HG02642 (cell line): ENCODE measurements around the gene ATG4D.
A peak's percentile ranks its signal among the peaks of the same experiment; 100 is the strongest.

Experiments
- ATAC-seq: cut with Tn5 transposase; IDR thresholded peaks from one replicate; pipeline ENCODE4 v1.9.1; 2021; ENCODE audit warnings: mild to moderate bottlenecking; ENCODE audit not compliant: unreplicated experiment, poor library complexity

The ATG4D gene

DNA sequence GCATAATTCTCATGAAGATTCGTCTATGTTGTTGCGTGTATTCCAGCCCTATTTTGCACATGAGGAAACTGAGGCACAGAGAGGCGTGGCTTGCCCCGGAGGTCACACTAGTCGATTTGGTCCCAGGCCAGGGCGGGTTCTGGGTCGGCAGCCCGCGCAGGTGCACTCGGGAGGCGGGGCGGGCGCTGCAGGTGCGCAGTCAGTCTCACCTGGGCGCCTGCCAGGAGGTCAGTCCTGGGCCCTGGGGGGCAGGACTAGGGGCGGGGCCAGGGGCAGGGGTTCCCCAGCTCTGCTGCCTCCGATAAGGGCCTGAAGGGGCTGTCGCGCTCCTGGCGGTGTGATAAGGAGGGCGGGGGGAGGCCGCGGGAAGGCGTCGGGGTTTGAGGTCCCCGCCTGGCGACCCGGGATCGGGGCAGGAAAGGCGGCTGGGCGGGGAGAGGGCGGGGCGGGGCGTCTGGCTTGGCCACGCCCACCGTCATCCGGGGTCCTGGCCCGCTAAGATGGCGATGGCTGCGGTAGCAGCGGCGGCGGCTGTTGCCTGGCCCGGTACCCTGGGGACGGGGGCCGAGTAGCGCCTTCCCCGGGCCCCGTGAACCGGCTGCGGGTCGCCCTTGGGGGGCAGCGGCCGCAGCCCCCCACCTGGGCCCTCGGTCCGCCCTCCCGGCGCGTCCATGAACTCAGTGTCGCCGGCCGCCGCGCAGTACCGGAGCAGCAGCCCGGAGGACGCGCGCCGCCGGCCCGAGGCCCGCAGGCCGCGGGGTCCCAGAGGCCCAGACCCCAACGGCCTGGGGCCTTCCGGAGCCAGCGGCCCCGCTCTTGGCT is at the start of gene ATG4D:
ATG4D (plus strand) TSS at position 485 of the 822 bp plus-strand sequence; CDS start at position 672, 187 bp downstream.
- ATAC-seq = peak; percentile 81

DNA sequence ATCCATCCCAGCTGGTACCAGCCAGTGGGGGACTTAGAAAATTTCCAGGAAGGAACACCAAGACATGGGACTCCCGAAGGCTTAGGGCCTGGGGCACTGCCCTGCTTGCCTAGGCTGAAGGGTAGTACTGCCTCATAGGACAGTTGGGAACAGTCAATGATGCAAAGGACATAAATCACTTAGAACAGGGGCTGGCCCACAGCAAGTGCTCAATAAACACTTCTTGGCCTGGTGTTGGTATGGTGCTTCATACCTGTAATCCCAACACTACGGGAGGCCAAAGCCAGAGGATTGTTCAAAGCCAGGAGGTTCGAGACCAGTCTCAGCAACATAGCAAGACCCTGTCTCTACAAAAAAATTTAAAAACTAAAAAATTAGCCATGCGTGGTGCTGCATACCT is 46.3 kb upstream of the ATG4D start:
- ATAC-seq = no peak

DNA sequence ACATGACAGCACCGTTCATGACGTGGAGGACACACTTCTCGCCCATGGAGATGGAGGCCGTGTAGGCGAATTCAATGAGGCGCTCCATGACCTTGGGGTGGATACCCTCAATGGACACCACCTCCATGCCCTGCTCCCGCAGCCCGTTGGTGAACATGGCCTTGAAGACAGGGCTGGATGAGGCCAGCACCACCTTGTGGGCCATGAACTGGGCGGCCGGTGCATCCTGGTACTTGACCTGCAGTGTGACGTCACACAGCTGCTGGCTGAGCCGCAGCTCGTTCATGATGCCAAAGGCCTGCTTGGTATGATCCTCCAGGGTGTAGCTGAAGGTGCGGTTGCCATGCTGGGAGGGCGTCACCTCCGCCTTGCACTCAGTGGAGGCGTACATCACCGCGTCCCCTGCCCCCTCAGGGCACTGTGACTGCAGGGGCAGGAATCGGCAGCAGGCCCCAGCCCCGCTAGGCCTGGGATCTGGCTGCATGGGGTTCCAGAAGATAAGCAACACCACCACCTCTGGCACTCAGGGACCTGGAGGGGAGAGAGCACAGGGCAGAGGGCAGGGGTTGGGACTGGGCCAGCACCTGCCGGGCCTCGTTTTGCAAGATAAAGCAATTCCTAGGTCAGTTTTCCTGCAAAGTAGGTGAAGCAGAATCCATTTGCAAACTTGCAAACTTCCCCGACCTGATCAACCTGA is 44.0 kb upstream of the ATG4D start:
- no peak for ATAC-seq

- no peak for ATAC-seq
Observed at GRCh38 chr19:10500247-10500592, 43.5 kb upstream of the ATG4D start.

DNA sequence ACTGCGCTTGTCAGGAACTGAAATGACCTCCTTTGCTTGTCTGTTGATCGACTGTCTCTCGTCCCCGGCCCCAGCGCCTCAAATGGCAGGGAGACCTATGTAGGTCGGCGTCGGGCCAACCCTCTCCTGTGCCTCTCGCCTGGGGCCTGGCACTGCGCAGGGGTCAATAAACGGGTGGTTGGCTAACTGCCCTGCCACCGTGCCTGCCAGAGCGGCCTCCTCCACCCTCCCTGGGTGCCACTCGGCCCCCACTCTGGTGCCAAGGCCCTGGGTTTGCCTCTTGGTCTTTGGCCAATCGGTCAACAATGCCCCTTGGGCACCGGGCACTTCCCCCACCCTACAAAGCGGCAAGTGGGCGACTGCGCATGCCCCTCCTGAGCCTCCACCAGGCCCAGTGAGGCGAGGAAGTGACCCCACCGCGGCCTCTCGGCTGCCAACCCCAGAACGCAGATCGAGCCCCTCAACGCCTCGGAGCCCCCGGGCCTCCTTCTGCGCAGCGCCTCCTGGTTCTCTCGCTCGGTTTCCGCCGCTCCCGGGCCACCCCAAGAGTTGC is 41.7 kb upstream of the ATG4D start:
- ATAC-seq = peak; percentile 50

- peak; percentile 88 for ATAC-seq
Observed at GRCh38 chr19:10502524-10503001, 41.1 kb upstream of the ATG4D start.

DNA sequence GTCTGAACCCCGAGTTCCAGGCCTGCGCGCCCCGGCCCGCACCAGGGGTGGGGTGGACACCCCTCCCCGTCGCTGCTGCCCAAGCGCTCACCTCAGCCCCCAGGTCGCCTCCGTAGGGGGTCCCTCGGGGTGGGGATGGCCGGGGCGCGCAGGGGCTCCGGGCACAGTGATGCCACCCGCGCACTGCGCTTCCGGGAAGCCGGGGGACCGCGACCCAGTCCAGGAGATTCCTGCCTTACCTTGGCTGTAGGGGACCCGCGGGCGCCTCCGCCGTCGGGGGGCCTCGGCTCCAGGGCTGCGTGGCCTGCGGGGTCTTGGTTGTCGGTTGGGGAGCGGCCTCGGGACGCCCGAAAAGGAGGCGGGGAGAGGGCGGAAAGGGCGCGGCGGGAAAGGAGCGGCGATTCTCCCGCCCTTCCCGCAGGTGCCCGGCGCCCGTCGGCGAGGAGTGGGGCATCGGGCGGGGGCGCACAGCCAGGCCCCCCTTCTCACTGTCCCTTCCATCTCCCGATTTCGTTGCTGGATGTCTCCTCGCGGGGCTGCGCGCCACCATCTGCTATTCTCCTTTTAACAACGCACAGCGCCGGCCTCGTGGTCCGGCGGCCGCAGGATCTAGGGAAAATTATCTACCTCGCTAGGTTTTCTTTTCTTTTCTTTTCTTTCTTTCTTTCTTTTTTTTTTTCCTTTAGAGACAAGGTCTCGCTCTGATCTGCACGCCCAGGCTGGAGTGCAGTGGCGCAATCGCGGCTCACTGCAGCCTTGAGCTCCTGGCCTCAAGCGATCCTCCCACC is 40.5 kb upstream of the ATG4D start, which contains the start of gene KEAP1:
KEAP1 (minus strand) TSS at position 355 of the 788 bp plus-strand sequence. CDS start 3,323 bp downstream, outside the sequence.
- peak; percentile 25 for ATAC-seq

GRCh38 chr19:10505583-10506229 is 38.0 kb upstream of the ATG4D start:
- ATAC-seq = no peak

DNA sequence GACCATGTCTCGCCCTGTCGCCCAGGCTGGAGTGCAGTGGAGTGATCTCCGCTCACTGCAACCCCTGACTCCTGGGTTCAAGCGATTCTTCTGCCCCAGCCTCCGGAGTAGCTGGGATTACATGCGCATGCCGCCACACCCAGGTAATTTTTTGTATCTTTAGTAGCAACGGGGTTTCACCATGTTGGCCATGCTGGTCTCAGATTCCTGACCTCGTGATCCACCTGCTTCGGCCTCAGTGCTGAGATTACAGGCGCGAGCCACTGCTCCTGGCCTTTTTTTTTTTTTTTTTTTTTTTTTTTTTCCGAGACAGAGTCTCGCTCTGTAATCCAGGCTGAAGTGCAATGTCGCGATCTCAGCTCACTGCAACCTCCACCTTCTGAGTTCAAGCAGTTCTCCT is 35.7 kb upstream of the ATG4D start:
- no peak for ATAC-seq

DNA sequence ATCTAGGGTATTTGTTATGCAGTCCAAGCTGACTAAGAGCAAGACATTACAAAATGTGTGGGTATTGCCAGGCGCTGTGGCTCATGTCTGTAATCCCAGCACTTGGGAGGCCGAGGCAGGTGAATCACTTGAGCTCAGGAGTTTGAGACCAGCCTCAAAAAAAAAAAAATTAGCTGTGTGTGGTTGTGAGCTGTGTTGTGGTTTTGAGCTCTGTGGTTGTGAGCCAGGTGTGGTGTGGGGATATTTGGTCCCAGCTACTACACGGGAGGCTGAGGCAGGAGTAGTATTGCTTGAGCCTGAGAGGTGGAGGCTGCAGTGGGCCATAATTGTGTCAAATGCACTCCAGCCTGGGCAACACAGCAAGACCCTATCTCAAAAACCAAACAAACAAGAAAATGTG is 35.0 kb upstream of the ATG4D start:
- no peak for ATAC-seq

DNA sequence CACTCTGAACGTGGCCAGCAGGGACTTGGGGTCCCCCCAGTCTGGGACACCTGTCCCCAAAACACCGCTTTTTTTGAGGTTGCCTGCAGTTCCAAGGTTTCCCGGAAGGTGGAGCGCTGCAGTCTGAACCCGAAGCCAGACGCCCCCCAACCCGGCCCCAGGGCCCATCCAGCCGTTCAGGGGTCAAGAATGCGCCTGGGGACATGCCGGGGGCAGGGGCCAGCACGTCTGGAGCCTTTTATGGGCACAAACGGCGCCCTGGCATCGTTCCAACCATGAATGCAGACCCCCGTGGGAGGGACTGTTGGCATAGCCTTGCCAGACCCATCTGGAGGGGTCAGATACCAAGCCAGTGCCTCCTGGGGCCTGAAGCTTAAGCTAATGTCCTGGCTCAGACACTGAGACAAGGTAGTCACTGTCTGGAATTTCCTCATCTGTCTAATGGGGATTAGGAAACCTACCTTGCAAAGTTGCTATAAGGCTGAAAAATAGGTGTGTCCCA is 33.4 kb upstream of the ATG4D start:
- ATAC-seq = no peak

- ATAC-seq = no peak
Observed at GRCh38 chr19:10513223-10513622, 30.5 kb upstream of the ATG4D start.

DNA sequence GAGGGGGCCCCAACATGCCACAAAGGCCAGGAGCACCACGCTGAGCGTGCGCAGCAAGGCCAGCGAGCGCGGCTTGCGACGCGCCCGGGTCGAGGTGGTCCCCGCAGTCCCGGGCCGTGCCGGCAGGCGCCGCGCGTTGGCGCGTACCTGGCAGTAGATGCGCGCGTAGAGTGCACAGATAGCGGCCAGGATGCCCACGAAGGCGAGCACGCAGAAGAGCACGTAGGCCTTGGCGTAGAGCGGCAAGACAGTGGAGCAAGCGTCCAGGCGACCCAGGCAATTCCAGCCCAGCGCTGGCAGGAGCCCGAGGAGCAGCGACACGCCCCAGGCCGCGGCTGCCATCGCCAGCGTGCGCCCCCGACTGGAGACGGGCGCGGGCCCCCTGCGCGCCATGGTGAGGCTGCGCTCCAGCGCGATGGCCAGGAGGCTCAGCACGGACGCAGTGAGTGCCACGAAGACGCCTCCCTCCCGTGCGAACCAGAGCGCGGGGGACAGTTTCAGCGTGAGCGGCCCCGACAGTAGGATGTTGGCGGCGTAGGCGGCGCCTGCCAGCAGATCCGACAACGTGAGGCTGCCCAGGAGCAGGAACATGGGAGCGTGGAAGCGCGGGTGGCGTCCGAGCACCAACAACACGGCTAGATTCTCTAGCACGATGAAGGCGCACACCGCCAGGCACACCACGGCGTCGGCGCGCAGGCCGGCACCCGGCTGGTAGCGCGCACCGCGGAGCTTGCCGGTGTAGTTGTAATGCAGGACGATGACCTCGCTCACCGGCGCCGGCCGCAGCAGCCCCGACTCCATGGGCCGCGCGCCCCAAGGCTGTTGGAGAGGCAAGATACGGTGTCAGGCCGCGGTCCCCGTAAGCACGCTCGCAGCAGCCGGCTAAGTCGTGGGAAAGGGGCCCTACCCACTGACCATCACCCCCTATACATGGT is 29.2 kb upstream of the ATG4D start:
- no peak for ATAC-seq

DNA sequence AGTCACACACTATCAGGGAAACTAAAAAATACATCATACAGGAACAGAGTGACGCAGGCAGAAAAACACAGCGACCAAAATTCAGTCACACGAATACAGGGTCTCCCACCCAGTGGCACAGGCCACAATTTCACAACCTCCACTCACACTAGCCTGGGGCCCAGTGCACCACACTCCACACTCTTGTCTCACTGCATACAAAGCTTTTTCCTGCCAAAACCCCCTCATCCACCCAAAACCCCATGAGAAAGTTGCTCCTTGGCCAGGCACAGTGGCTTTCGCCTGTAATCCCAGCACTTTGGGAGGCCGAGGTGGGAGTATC is 27.7 kb upstream of the ATG4D start:
- ATAC-seq = no peak

- no peak for ATAC-seq
Observed at GRCh38 chr19:10516671-10517286, 26.9 kb upstream of the ATG4D start.

- no peak for ATAC-seq
Observed at GRCh38 chr19:10517361-10517759, 26.3 kb upstream of the ATG4D start, which contains the start of gene S1PR5. S1PR5 (minus strand) TSS chr19:10517447; CDS start chr19:10515011, 2,436 bp downstream.

DNA sequence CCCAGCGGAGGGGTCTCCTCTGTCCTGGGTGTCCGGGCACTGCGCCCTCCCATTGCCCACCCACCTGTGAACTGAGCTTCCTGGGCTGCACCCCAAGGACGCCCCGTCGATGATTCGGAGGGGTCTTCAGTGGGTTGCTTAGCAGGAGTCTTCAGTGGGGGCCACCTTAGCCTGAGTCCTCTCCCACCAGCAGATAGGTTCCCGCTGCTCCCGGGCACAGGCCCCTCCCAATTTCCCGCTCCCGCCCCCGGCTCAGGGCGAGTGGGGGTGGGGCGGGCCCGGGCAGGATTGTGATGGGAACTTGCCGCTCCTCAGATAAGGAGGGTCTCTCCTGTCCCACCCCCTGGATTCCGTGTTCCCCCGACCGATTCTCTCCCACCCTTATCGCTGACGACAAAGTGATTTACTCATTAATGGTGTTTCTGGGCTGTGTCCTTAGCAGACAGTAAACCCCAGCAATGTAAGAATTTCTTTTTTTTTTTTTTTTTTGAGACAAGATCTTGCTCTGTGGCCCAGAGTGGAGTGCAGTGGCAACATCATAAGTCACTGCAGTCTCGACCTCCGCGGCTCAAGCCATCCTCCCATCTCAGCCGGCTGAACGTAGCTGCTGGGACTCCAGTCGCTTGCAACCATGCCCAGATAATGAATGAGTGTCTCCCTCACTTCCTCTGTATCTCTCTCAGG is 25.8 kb upstream of the ATG4D start:
- no peak for ATAC-seq
